ENCODE results near the gene RNF214. TPM values are rescaled to one million over a fixed set of nuclear protein-coding genes. Genes with fewer than 3 reads are reported as not detected.
A peak's percentile ranks its signal among the peaks of the same experiment; 100 is the strongest.

The RNF214 gene
- total RNA-seq, 1 donor from 2014 or later: 8.9 TPM

- Histone ChIP-seq H3K4me1 (ENCODE audit: control insufficient read depth in 3 of 3, insufficient read depth in 3 of 3, low read length in 3 of 3) (peaks cover 31 to 35% (median 34%) of the 10 kb centered on the region in 3 donors), H3K36me3 (ENCODE audit: control insufficient read depth in 3 of 3, insufficient read depth in 3 of 3, low read length in 3 of 3) (peaks cover 33 to 42% (median 39%) of the 10 kb centered on the region in 3 donors), H3K9ac (ENCODE audit: low read depth in 1 of 3, low read length in 3 of 3) (peak overlapping the region in 1 of 3 donors; percentile 33), H3K27ac (ENCODE audit: low read depth, low read length) (no peak overlapping the region), H3K9me3 (ENCODE audit: control insufficient read depth in 3 of 3, low read length in 3 of 3) (no peaks in the 10 kb centered on the region), H3K4me3 (ENCODE audit: low read length in 3 of 3) (no peak overlapping the region), H3K27me3 (ENCODE audit: control insufficient read depth in 3 of 3, insufficient read depth in 3 of 3, low read length in 3 of 3) (no peaks in the 10 kb centered on the region)
These were observed 2.6 kb upstream of the RNF214 start for GRCh38 chr11:117229931-117230285.

- Histone ChIP-seq H3K36me3 (ENCODE audit: control insufficient read depth in 3 of 3, insufficient read depth in 3 of 3, low read length in 3 of 3) (peaks cover 33 to 39% (median 37%) of the 10 kb centered on the region in 3 donors), H3K9ac (ENCODE audit: low read depth in 1 of 3, low read length in 3 of 3) (peak overlapping the region; percentile 96 to 98 (median 98)), H3K27me3 (ENCODE audit: control insufficient read depth in 3 of 3, insufficient read depth in 3 of 3, low read length in 3 of 3) (no peaks in the 10 kb centered on the region), H3K4me3 (ENCODE audit: low read length in 3 of 3) (no peak overlapping the region), H3K9me3 (ENCODE audit: control insufficient read depth in 3 of 3, low read length in 3 of 3) (no peaks in the 10 kb centered on the region), H3K4me1 (ENCODE audit: control insufficient read depth in 3 of 3, insufficient read depth in 3 of 3, low read length in 3 of 3) (peaks cover 31 to 35% (median 34%) of the 10 kb centered on the region in 3 donors), H3K27ac (ENCODE audit: low read depth, low read length) (no peak overlapping the region)
These were observed 2.0 kb upstream of the RNF214 start for GRCh38 chr11:117230286-117230961.

- Histone ChIP-seq H3K4me3 (ENCODE audit: low read length in 3 of 3) (peak overlapping the region; percentile 89 to 98 (median 97)), H3K27me3 (ENCODE audit: control insufficient read depth in 3 of 3, insufficient read depth in 3 of 3, low read length in 3 of 3) (no peaks in the 10 kb centered on the region), H3K27ac (ENCODE audit: low read depth, low read length) (peak overlapping the region; percentile 96), H3K36me3 (ENCODE audit: control insufficient read depth in 3 of 3, insufficient read depth in 3 of 3, low read length in 3 of 3) (peaks cover 33 to 37% (median 33%) of the 10 kb centered on the region in 3 donors), H3K4me1 (ENCODE audit: control insufficient read depth in 3 of 3, insufficient read depth in 3 of 3, low read length in 3 of 3) (peaks cover 29 to 35% (median 29%) of the 10 kb centered on the region in 3 donors), H3K9me3 (ENCODE audit: control insufficient read depth in 3 of 3, low read length in 3 of 3) (no peaks in the 10 kb centered on the region), H3K9ac (ENCODE audit: low read depth in 1 of 3, low read length in 3 of 3) (peak overlapping the region; percentile 96 to 98 (median 98))
These were observed 1.3 kb upstream of the RNF214 start for GRCh38 chr11:117230999-117231841.

- peak within 1 kb of the TSS; percentile 97 to 98 (median 97) for H3K4me3 ChIP-seq (ENCODE audit: low read length in 3 of 3)
- peaks cover 29 to 37% (median 36%) of the 10 kb centered on the region in 3 donors for H3K36me3 ChIP-seq (ENCODE audit: control insufficient read depth in 3 of 3, insufficient read depth in 3 of 3, low read length in 3 of 3)
- H3K9ac ChIP-seq (ENCODE audit: low read depth in 1 of 3, low read length in 3 of 3): peak within 1 kb of the TSS; percentile 96 to 98 (median 98)
- peaks cover 28 to 35% (median 28%) of the 10 kb centered on the region in 3 donors for H3K4me1 ChIP-seq (ENCODE audit: control insufficient read depth in 3 of 3, insufficient read depth in 3 of 3, low read length in 3 of 3)
- H3K27ac ChIP-seq (ENCODE audit: low read depth, low read length): peak within 1 kb of the TSS; percentile 96
- H3K27me3 ChIP-seq (ENCODE audit: control insufficient read depth in 3 of 3, insufficient read depth in 3 of 3, low read length in 3 of 3): no peaks in the 10 kb centered on the region
- no peaks in the 10 kb centered on the region for H3K9me3 ChIP-seq (ENCODE audit: control insufficient read depth in 3 of 3, low read length in 3 of 3)
These were observed 704 bp upstream of the RNF214 start, which contains the start of gene PCSK7 for GRCh38 chr11:117231842-117232091. Gene PCSK7, minus strand, starts transcription at chr11:117232073. Its CDS starts 2,229 bp downstream, at chr11:117229844.

- Histone ChIP-seq H3K4me3 (ENCODE audit: low read length in 3 of 3) (peak overlapping the region; percentile 85 to 97 (median 93)), H3K36me3 (ENCODE audit: control insufficient read depth in 3 of 3, insufficient read depth in 3 of 3, low read length in 3 of 3) (peaks cover 24 to 27% (median 27%) of the 10 kb centered on the region in 3 donors), H3K4me1 (ENCODE audit: control insufficient read depth in 3 of 3, insufficient read depth in 3 of 3, low read length in 3 of 3) (peaks cover 28 to 35% (median 28%) of the 10 kb centered on the region in 3 donors), H3K27me3 (ENCODE audit: control insufficient read depth in 3 of 3, insufficient read depth in 3 of 3, low read length in 3 of 3) (no peaks in the 10 kb centered on the region), H3K9me3 (ENCODE audit: control insufficient read depth in 3 of 3, low read length in 3 of 3) (no peaks in the 10 kb centered on the region), H3K27ac (ENCODE audit: low read depth, low read length) (peak overlapping the region; percentile 96), H3K9ac (ENCODE audit: low read depth in 1 of 3, low read length in 3 of 3) (peak overlapping the region; percentile 82 to 89 (median 83))
These were observed 489 bp downstream of the RNF214 start for GRCh38 chr11:117232911-117233409.

GRCh38 chr11:117238221-117238620 is 5.8 kb downstream of the RNF214 start:
- peaks cover 5 to 13% (median 7%) of the 10 kb centered on the region in 3 donors for H3K4me1 ChIP-seq (ENCODE audit: control insufficient read depth in 3 of 3, insufficient read depth in 3 of 3, low read length in 3 of 3)
- H3K27ac ChIP-seq (ENCODE audit: low read depth, low read length): no peak overlapping the region
- peaks cover 18 to 29% (median 22%) of the 10 kb centered on the region in 3 donors for H3K36me3 ChIP-seq (ENCODE audit: control insufficient read depth in 3 of 3, insufficient read depth in 3 of 3, low read length in 3 of 3)
- H3K27me3 ChIP-seq (ENCODE audit: control insufficient read depth in 3 of 3, insufficient read depth in 3 of 3, low read length in 3 of 3): no peaks in the 10 kb centered on the region
- H3K4me3 ChIP-seq (ENCODE audit: low read length in 3 of 3): no peak overlapping the region
- no peaks in the 10 kb centered on the region for H3K9me3 ChIP-seq (ENCODE audit: control insufficient read depth in 3 of 3, low read length in 3 of 3)
- H3K9ac ChIP-seq (ENCODE audit: low read depth in 1 of 3, low read length in 3 of 3): no peak overlapping the region

GRCh38 chr11:117239295-117239694 is 6.8 kb downstream of the RNF214 start:
- H3K36me3 ChIP-seq (ENCODE audit: control insufficient read depth in 3 of 3, insufficient read depth in 3 of 3, low read length in 3 of 3): peaks cover 25 to 34% (median 30%) of the 10 kb centered on the region in 3 donors
- no peak overlapping the region for H3K9ac ChIP-seq (ENCODE audit: low read depth in 1 of 3, low read length in 3 of 3)
- H3K4me3 ChIP-seq (ENCODE audit: low read length in 3 of 3): no peak overlapping the region
- H3K9me3 ChIP-seq (ENCODE audit: control insufficient read depth in 3 of 3, low read length in 3 of 3): no peaks in the 10 kb centered on the region
- no peaks in the 10 kb centered on the region for H3K27me3 ChIP-seq (ENCODE audit: control insufficient read depth in 3 of 3, insufficient read depth in 3 of 3, low read length in 3 of 3)
- peaks cover 0 to 2% (median 0%) of the 10 kb centered on the region in 3 donors for H3K4me1 ChIP-seq (ENCODE audit: control insufficient read depth in 3 of 3, insufficient read depth in 3 of 3, low read length in 3 of 3)
- no peak overlapping the region for H3K27ac ChIP-seq (ENCODE audit: low read depth, low read length)

- Histone ChIP-seq H3K36me3 (ENCODE audit: control insufficient read depth in 3 of 3, insufficient read depth in 3 of 3, low read length in 3 of 3) (peaks cover 39 to 52% (median 43%) of the 10 kb centered on the region in 3 donors), H3K27me3 (ENCODE audit: control insufficient read depth in 3 of 3, insufficient read depth in 3 of 3, low read length in 3 of 3) (no peaks in the 10 kb centered on the region), H3K9me3 (ENCODE audit: control insufficient read depth in 3 of 3, low read length in 3 of 3) (no peaks in the 10 kb centered on the region)
These were observed 15.9 kb downstream of the RNF214 start for GRCh38 chr11:117248341-117248740.

GRCh38 chr11:117249571-117249970 is 17.1 kb downstream of the RNF214 start:
- H3K4me3 ChIP-seq (ENCODE audit: low read length in 3 of 3): no peak overlapping the region
- no peak overlapping the region for H3K9ac ChIP-seq (ENCODE audit: low read depth in 1 of 3, low read length in 3 of 3)
- no peaks in the 10 kb centered on the region for H3K4me1 ChIP-seq (ENCODE audit: control insufficient read depth in 3 of 3, insufficient read depth in 3 of 3, low read length in 3 of 3)
- H3K36me3 ChIP-seq (ENCODE audit: control insufficient read depth in 3 of 3, insufficient read depth in 3 of 3, low read length in 3 of 3): peaks cover 32 to 48% (median 38%) of the 10 kb centered on the region in 3 donors
- no peaks in the 10 kb centered on the region for H3K27me3 ChIP-seq (ENCODE audit: control insufficient read depth in 3 of 3, insufficient read depth in 3 of 3, low read length in 3 of 3)
- H3K27ac ChIP-seq (ENCODE audit: low read depth, low read length): no peak overlapping the region
- no peaks in the 10 kb centered on the region for H3K9me3 ChIP-seq (ENCODE audit: control insufficient read depth in 3 of 3, low read length in 3 of 3)

More at GRCh38 chr11:117248341-117248740, 15.9 kb downstream of the RNF214 start:
- Histone ChIP-seq H3K4me3 (ENCODE audit: low read length in 3 of 3) (no peak overlapping the region), H3K27ac (ENCODE audit: low read depth, low read length) (no peak overlapping the region), H3K4me1 (ENCODE audit: control insufficient read depth in 3 of 3, insufficient read depth in 3 of 3, low read length in 3 of 3) (no peaks in the 10 kb centered on the region), H3K9ac (ENCODE audit: low read depth in 1 of 3, low read length in 3 of 3) (no peak overlapping the region)
